Cardiac muscle cell (in vitro differentiated cells and primary cell): Measurements from ENCODE around the gene SBF2. TPM values are rescaled to one million over a fixed set of nuclear protein-coding genes. Genes with fewer than 3 reads are reported as not detected.
"Not testable (repeated sequence)": the region's sequence is repeated elsewhere in the genome, so short reads cannot be mapped to it uniquely, and the experiment has no call there.

Experiments used
- DNase-seq, 2 donors: peaks; one replicate each; pipeline versions ENCODE4 v3.0.0 to v3.0.0-alpha.2; 2010 to 2017; ENCODE audit warnings: low read depth in 1 of 2, low spot score in 1 of 2
- H3K27ac ChIP-seq: fragments of 200-600 bp; sonication (generic); 2 replicates; pipeline ENCODE4 v1.5.1; 2016
- H3K27me3 ChIP-seq: fragments of 200-600 bp; sonication (generic); 2 replicates; pipeline ENCODE4 v1.6.0; 2016; ENCODE audit warnings: control low read depth
- H3K36me3 ChIP-seq: fragments of 200-600 bp; sonication (generic); 2 replicates; pipeline ENCODE4 v1.5.1; 2016; ENCODE audit warnings: control low read depth
- H3K4me1 ChIP-seq: fragments of 200-600 bp; sonication (generic); 2 replicates; pipeline ENCODE4 v1.8.1; 2017; ENCODE audit warnings: low read depth, mild to moderate bottlenecking, mixed run types
- H3K4me3 ChIP-seq: fragments of 200-600 bp; sonication (generic); 2 replicates; pipeline ENCODE4 v1.5.1; 2016; ENCODE audit warnings: mild to moderate bottlenecking
- H3K9me3 ChIP-seq: fragments of 200-600 bp; sonication (generic); 2 replicates; pipeline ENCODE4 v1.5.1; 2017; ENCODE audit warnings: low read depth, mild to moderate bottlenecking, control low read depth
- CTCF ChIP-seq: IDR thresholded peaks from 2 replicates; pipeline ENCODE4 v1.5.1; 2012; ENCODE audit warnings: low read depth, mild to moderate bottlenecking, low read length
- polyA plus RNA-seq: library from polyadenylated mRNA; unstranded; fragments of >200 nt; fragmentation: Nextera tagmentation; extraction: Ambion mirVana; gene quantifications from 2 replicates; pipeline ENCODE4 v1.2.1, GENCODE V29; 2016
- total RNA-seq: library from RNA; depleted of rRNA; stranded (reverse); fragments of >200 nt; gene quantifications from 2 replicates; pipeline ENCODE4 v1.2.3, GENCODE V29; 2016

The SBF2 gene
- total and polyA plus RNA-seq, 2 experiments from 2014 or later: 13.3 to 32.3 TPM

GRCh38 chr11:10233581-10233980 lies 60.4 kb downstream of the SBF2 start:
- H3K4me3 ChIP-seq: no peak overlapping the region
- peak in 1 of 2 donors; percentile 66 for DNase-seq
- H3K4me1 ChIP-seq: no peaks in the 10 kb centered on the region
- H3K36me3 ChIP-seq: no peaks in the 10 kb centered on the region
- no peak overlapping the region for H3K27ac ChIP-seq
- no peak for TF ChIP-seq CTCF
- no peaks in the 10 kb centered on the region for H3K27me3 ChIP-seq
- peaks cover 3% of the 10 kb centered on the region for H3K9me3 ChIP-seq

GRCh38 chr11:10232756-10233155 lies 61.3 kb downstream of the SBF2 start:
- peaks cover 3% of the 10 kb centered on the region for H3K9me3 ChIP-seq
- no peaks in the 10 kb centered on the region for H3K36me3 ChIP-seq
- H3K27me3 ChIP-seq: no peaks in the 10 kb centered on the region
- no peak overlapping the region for H3K27ac ChIP-seq
- TF ChIP-seq CTCF: no peak
- H3K4me1 ChIP-seq: no peaks in the 10 kb centered on the region
- H3K4me3 ChIP-seq: no peak overlapping the region
- DNase-seq: no peak

GRCh38 chr11:10231803-10232202 lies 62.2 kb downstream of the SBF2 start:
- H3K9me3 ChIP-seq, H3K27ac ChIP-seq, H3K4me1 ChIP-seq, H3K27me3 ChIP-seq, H3K4me3 ChIP-seq, H3K36me3 ChIP-seq, DNase-seq: not testable (repeated sequence)

- DNase-seq: peak in 1 of 2 donors; percentile 15
- no peak overlapping the region for H3K4me3 ChIP-seq
- TF ChIP-seq CTCF: no peak
- H3K4me1 ChIP-seq: no peaks in the 10 kb centered on the region
- H3K36me3 ChIP-seq: no peaks in the 10 kb centered on the region
- no peak overlapping the region for H3K27ac ChIP-seq
- H3K27me3 ChIP-seq: no peaks in the 10 kb centered on the region
- H3K9me3 ChIP-seq: no peaks in the 10 kb centered on the region
Observed at GRCh38 chr11:10225553-10225952, 68.5 kb downstream of the SBF2 start.

- Histone ChIP-seq H3K4me1 (no peaks in the 10 kb centered on the region), H3K36me3 (no peaks in the 10 kb centered on the region), H3K4me3 (no peak overlapping the region), H3K27me3 (no peaks in the 10 kb centered on the region), H3K27ac (no peak overlapping the region), H3K9me3 (no peaks in the 10 kb centered on the region)
- no peak for TF ChIP-seq CTCF
- DNase-seq: no peak
Observed at GRCh38 chr11:10222399-10222798, 71.6 kb downstream of the SBF2 start.

- H3K36me3 ChIP-seq: no peaks in the 10 kb centered on the region
- no peaks in the 10 kb centered on the region for H3K9me3 ChIP-seq
- H3K27ac ChIP-seq: no peak overlapping the region
- no peak for DNase-seq
- H3K4me3 ChIP-seq: no peak overlapping the region
- no peaks in the 10 kb centered on the region for H3K27me3 ChIP-seq
- TF ChIP-seq CTCF: no peak
- H3K4me1 ChIP-seq: no peaks in the 10 kb centered on the region
Observed at GRCh38 chr11:10221342-10221741, 72.7 kb downstream of the SBF2 start.
